Heart right ventricle (tissue), 16 donors: ENCODE data around the gene SLC24A5. TPM values are rescaled to one million over a fixed set of nuclear protein-coding genes. Genes with fewer than 3 reads are reported as not detected.

Experiments
- ATAC-seq, 8 donors: fragments of 200-7000 bp; cut with Tn5 transposase; one replicate each; pipeline ENCODE4 v1.9.1; 2020; ENCODE audit warnings: mild to moderate bottlenecking in 8 of 8, moderate library complexity in 8 of 8, moderate number of reproducible peaks in 1 of 8
- DNase-seq, 2 donors: peaks; one replicate each; pipeline ENCODE4 v3.0.0-alpha.2; 2020
- H3K27ac ChIP-seq, 10 donors: fragments of 200-600 bp; sonication (generic) in 2 of 10; one replicate each; pipeline versions ENCODE4 v1.5.0 to v1.8.0; 2020 to 2022; ENCODE audit warnings: mild to moderate bottlenecking in 3 of 10
- H3K27me3 ChIP-seq, 7 donors: fragments of 200-600 bp; one replicate each; pipeline ENCODE4 v1.8.0; 2021 to 2022; ENCODE audit warnings: mild to moderate bottlenecking in 2 of 7
- H3K36me3 ChIP-seq, 9 donors: fragments of 200-600 bp; sonication (generic) in 1 of 9; one replicate each; pipeline versions ENCODE4 v1.5.0 to v1.8.0; 2020 to 2022; ENCODE audit warnings: mild to moderate bottlenecking in 2 of 9
- H3K4me1 ChIP-seq, 9 donors: fragments of 200-600 bp; sonication (generic) in 1 of 9; one replicate each; pipeline versions ENCODE4 v1.5.0 to v1.8.0; 2020 to 2022; ENCODE audit warnings: mild to moderate bottlenecking in 4 of 9
- H3K4me3 ChIP-seq, 10 donors: fragments of 200-600 bp; sonication (generic) in 2 of 10; one replicate each; pipeline versions ENCODE4 v1.5.0 to v1.8.0; 2020 to 2022; ENCODE audit warnings: mild to moderate bottlenecking in 7 of 10, moderate library complexity in 2 of 10
- H3K9me3 ChIP-seq, 11 donors: fragments of 200-600 bp in 10 of 11; sonication (generic) in 2 of 11; one replicate each; pipeline versions ENCODE4 v1.5.0 to v1.8.0; 2013 to 2022; ENCODE audit warnings: mild to moderate bottlenecking in 2 of 11, control low read depth in 1 of 11, moderate library complexity in 1 of 11
- CTCF ChIP-seq, 9 donors: fragments of 200-600 bp; sonication (generic) in 2 of 9; IDR thresholded peaks; one replicate each; pipeline versions ENCODE4 v1.5.0 to v1.8.0; 2021 to 2022; ENCODE audit warnings: antibody characterized with exemption in 9 of 9, mild to moderate bottlenecking in 5 of 9, moderate library complexity in 1 of 9
- WGBS, 2 donors: extraction: QIAGEN DNeasy Blood & Tissue Kit; methylation state at CpG; one replicate each; pipeline ENCODE4 v1.1.7; 2013; ENCODE audit warnings: inconsistent platforms in 1 of 2; 5-methylcytosine and 5-hydroxymethylcytosine counted together
- intact Hi-C, 10 donors: fragments of 100-400 bp; cut with DNase I; formaldehyde crosslinking; loops; one replicate each; pipeline versions ENCODE4 v1.11.1 to v1.14.2; 2022
- long read RNA-seq, 3 donors: library from polyadenylated mRNA; unstranded; transcript quantifications; one replicate each; pipeline ENCODE4 v2.0.0, GENCODE V29; 2020 to 2021
- polyA plus RNA-seq, 2 donors: library from polyadenylated mRNA; stranded (reverse); fragments of 200-250 nt; gene quantifications; one replicate each; pipeline ENCODE4 v1.2.3, GENCODE V29; 2013
- total RNA-seq, 10 donors: library from RNA; stranded (reverse); fragmentation: NEBNext Ultra II Directional in 3 of 10; extraction: Animal tissue kit (Norgen Biotek cat#: 25700) in 3 of 10; gene quantifications; one replicate each; pipeline versions ENCODE4 v1.2.1 to v1.2.4, GENCODE V29; 2021 to 2023
- donor health status: Arrhythmogenic right ventricular cardiomyopathy.
- donor health status: ischemic (EF 13 %, LVEDD 7.1; RV severe dilation, severe dysfunction).
- donor health status: healthy with polysubstance abuse.
- donor health status: DM: no; HTN: yes; CAD: no.
- donor health status: DM: no; HTN: no; CAD: no.
- donor health status: ischemic (EF 25% LVEDD 6.9; RV normal size, moderate dysfunction).
- donor health status: ischemic (EF 25% LVEDD 5.7; RV mildly dilated, moderate dysfunction).
- donor health status: healthy.
- donor health status: DM: yes; HTN: yes; CAD: no.
- donor health status: Ischemic cardiomyopathy.
- donor health status: ischemic (EF 35%, LVEDD 5.7; RV mildly dilated, moderate dysfunction).
- donor health status: nonischemic (EF 11% LVEDD 7.7; RV severe dilation, severe dysfunction).
- donor health status: DM: yes; HTN: yes; CAD: no.
- donor health status: PGD.
- donor health status: ischemic (EF 29% LVEDD 5.4; RV normal size, mild dysfunction).
- donor health status: nonischemic (EF 23%, LVEDD 6.1; RV moderate dilation, normal function).

The SLC24A5 gene
- total RNA-seq (not detected), polyA plus RNA-seq (not detected)
- long read RNA-seq, donor 1, partial matches to known transcripts = 0 of 2 reads
- long read RNA-seq, donor 1, other reads (novel, unspliced or antisense) = 2 of 2 reads
- long read RNA-seq, donor 2 = 0 reads
- long read RNA-seq, donor 3, partial matches to known transcripts = 0 of 2 reads
- long read RNA-seq, donor 3, other reads (novel, unspliced or antisense) = 2 of 2 reads

- ATAC-seq (no peak), DNase-seq (no peak)
- 78 to 87% methylated on average over 6 of the region's 6 CpGs for WGBS, 2 donors
- TF ChIP-seq CTCF (IDR thresholded peaks at IDR 0.05) = no peak
- peaks cover 0 to 7% (median 0%) of the 10 kb centered on the region in 7 donors for H3K27me3 ChIP-seq
- intact Hi-C loops = no loop called here
- no peaks in the 10 kb centered on the region for H3K4me1 ChIP-seq
- H3K36me3 ChIP-seq = no peaks in the 10 kb centered on the region
- no peaks in the 10 kb centered on the region for H3K9me3 ChIP-seq
- no peak within 1 kb of the TSS for H3K27ac ChIP-seq
- no peak within 1 kb of the TSS for H3K4me3 ChIP-seq
These were observed at the start of gene SLC24A5 for GRCh38 chr15:48120745-48121144. TSS of gene SLC24A5 (plus strand) at chr15:48120990. CDS start at chr15:48121045, 55 bp downstream.

GRCh38 chr15:48072941-48073340 lies 47.8 kb upstream of the SLC24A5 start:
- Histone ChIP-seq H3K36me3 (no peaks in the 10 kb centered on the region), H3K4me3 (no peak overlapping the region), H3K9me3 (no peaks in the 10 kb centered on the region), H3K27me3 (peaks cover 0 to 25% (median 19%) of the 10 kb centered on the region in 7 donors), H3K27ac (no peak overlapping the region), H3K4me1 (no peaks in the 10 kb centered on the region)
- intact Hi-C loops = loop anchor here in 1 of 10 donors (10.0 kb wide), 1 partner anchor 58 kb away; no protein-coding TSS in a partner anchor
- WGBS, 2 donors = 76 to 89% methylated on average over 6 of the region's 6 CpGs
- TF ChIP-seq CTCF (IDR thresholded peaks at IDR 0.05) = no peak
- ATAC-seq (no peak), DNase-seq (no peak)

- intact Hi-C loops = loop anchor here in 1 of 10 donors (10.0 kb wide), 1 partner anchor 59 kb away; no protein-coding TSS in a partner anchor
- no peaks in the 10 kb centered on the region for H3K4me1 ChIP-seq
- peaks cover 0 to 33% (median 19%) of the 10 kb centered on the region in 7 donors for H3K27me3 ChIP-seq
- 74 to 86% methylated on average over 4 of the region's 4 CpGs for WGBS, 2 donors
- DNase-seq (no peak), ATAC-seq (no peak)
- H3K27ac ChIP-seq = no peak overlapping the region
- no peaks in the 10 kb centered on the region for H3K36me3 ChIP-seq
- H3K4me3 ChIP-seq = no peak overlapping the region
- no peaks in the 10 kb centered on the region for H3K9me3 ChIP-seq
- TF ChIP-seq CTCF (IDR thresholded peaks at IDR 0.05) = no peak
These were observed 46.9 kb upstream of the SLC24A5 start for GRCh38 chr15:48073881-48074280.

GRCh38 chr15:48076454-48076853 lies 44.3 kb upstream of the SLC24A5 start:
- no peaks in the 10 kb centered on the region for H3K9me3 ChIP-seq
- H3K36me3 ChIP-seq = no peaks in the 10 kb centered on the region
- no peak for TF ChIP-seq CTCF (IDR thresholded peaks at IDR 0.05)
- DNase-seq (no peak), ATAC-seq (no peak)
- H3K4me1 ChIP-seq = no peaks in the 10 kb centered on the region
- WGBS, 2 donors = 69 to 90% methylated on average over 4 of the region's 4 CpGs
- H3K27ac ChIP-seq = no peak overlapping the region
- intact Hi-C loops = loop anchor here in 1 of 10 donors (10.0 kb wide), 1 partner anchor 62 kb away; no protein-coding TSS in a partner anchor
- H3K4me3 ChIP-seq = no peak overlapping the region
- H3K27me3 ChIP-seq = peaks cover 0 to 33% (median 19%) of the 10 kb centered on the region in 7 donors
